Measurements from ENCODE around the gene RRM1. TPM values are rescaled to one million over a fixed set of nuclear protein-coding genes. Genes with fewer than 3 reads are reported as not detected.

Gene RRM1
- total and polyA plus RNA-seq, 10 of the 15 experiments (the other 5 are each of a cell fraction or from before 2014, with no cell fraction given) = 94.0 to 255 (median 148) TPM

DNA sequence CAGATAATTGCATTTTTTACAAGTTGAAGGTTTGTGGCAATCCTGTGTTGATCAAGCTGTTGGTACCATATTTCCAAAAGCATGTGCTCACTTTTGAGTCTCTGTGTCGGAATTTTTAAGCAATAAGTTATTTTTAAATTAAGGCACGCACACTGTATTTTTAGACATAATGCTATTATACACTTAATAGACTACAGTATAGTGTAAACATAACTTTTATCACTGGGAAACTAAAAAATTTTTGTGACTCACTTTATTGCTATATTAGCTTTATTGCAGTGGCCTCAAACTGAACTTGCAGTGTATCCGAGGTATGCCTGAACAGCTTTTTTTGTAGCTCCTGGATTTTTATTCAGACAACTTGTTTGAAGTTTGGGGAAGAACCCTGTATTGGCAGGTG, 31.3 kb upstream of the RRM1 start:
- no peaks in the 10 kb centered on the region for H3K27me3 ChIP-seq (replicated peaks in 1 of 2; ENCODE audit: control insufficient read depth in 2 of 2, insufficient read depth in 2 of 2, low read length in 1 of 2)
- H4K20me1 ChIP-seq (ENCODE audit: control insufficient read depth, insufficient read depth) = no peaks in the 10 kb centered on the region
- H3K36me3 ChIP-seq (ENCODE audit: control insufficient read depth in 2 of 2, insufficient read depth in 2 of 2, low read length in 1 of 2) = peaks cover 10 to 11% of the 10 kb centered on the region in 2 experiments
- no TSS peak for BruUV-seq (replicated peaks)
- no peak overlapping the region for H2AFZ ChIP-seq (ENCODE audit: control insufficient read depth, low read depth, low read length)
- H3K4me1 ChIP-seq (ENCODE audit: control insufficient read depth, insufficient read depth, low read length) = peaks cover 13% of the 10 kb centered on the region
- FAIRE-seq (no peak), DNase-seq (ENCODE audit: low read depth, low spot score) (no peak), ATAC-seq (no peak)
- CTCF ChIA-PET = interaction anchor here (0.9 to 13.4 kb wide), 4 partner anchors 9 to 214 kb away, joined by 4 to 979 read pairs (median 23); partner anchors contain the start of genes RHOG and STIM1
- no peak overlapping the region for H3K9ac ChIP-seq (ENCODE audit: control insufficient read depth, insufficient read depth, low read length)
- POLR2A ChIA-PET = interaction anchor here (1.5 to 1.8 kb wide), 2 partner anchors 10 to 208 kb away, joined by 5 to 6 read pairs; partner anchors contain the start of gene STIM1
- no peaks in the 10 kb centered on the region for H3K9me3 ChIP-seq (replicated peaks; ENCODE audit: control insufficient read depth, insufficient read depth, low read length)
- H3K4me3 ChIP-seq = no peak overlapping the region
- no peak overlapping the region for H3K4me2 ChIP-seq (ENCODE audit: control insufficient read depth, insufficient read depth)
- RAD21 ChIA-PET (ENCODE audit: unreplicated experiment) = interaction anchor here (1.1 to 20.6 kb wide), 3 partner anchors 9 to 209 kb away, joined by 3 to 605 read pairs (median 5); partner anchors contain the start of gene STIM1
- H3K27ac ChIP-seq (ENCODE audit: control insufficient read depth, insufficient read depth) = no peak overlapping the region
- 99% methylated on average over 3 of the region's 3 CpGs for WGBS (ENCODE audit: insufficient coverage, insufficient replicate concordance, low lambda C conversion rate, missing lambda C conversion rate)
- in situ Hi-C loops (cut with MboI) = no loop called here
- SMC1A ChIA-PET (ENCODE audit: uncharacterized antibody, unreplicated experiment) = interaction anchor here (0.8 to 21.1 kb wide), 7 partner anchors 10 to 212 kb away, joined by 3 to 805 read pairs (median 3); partner anchors contain the start of genes RHOG and STIM1
- 0 out of 2 replicates have a peak, but pooled peaks cover 1% of the 10 kb centered on the region for H3K79me2 ChIP-seq (ENCODE audit: control insufficient read depth, insufficient read depth, low read length)
- intact Hi-C loops (cut with micrococcal nuclease; ENCODE audit: unreplicated experiment) = no loop called here
- TF ChIP-seq RFX5 (IDR thresholded peaks at IDR 0.05; ENCODE audit: low read depth, low read length) = no peak
- TF ChIP-seq, protein P1, sequence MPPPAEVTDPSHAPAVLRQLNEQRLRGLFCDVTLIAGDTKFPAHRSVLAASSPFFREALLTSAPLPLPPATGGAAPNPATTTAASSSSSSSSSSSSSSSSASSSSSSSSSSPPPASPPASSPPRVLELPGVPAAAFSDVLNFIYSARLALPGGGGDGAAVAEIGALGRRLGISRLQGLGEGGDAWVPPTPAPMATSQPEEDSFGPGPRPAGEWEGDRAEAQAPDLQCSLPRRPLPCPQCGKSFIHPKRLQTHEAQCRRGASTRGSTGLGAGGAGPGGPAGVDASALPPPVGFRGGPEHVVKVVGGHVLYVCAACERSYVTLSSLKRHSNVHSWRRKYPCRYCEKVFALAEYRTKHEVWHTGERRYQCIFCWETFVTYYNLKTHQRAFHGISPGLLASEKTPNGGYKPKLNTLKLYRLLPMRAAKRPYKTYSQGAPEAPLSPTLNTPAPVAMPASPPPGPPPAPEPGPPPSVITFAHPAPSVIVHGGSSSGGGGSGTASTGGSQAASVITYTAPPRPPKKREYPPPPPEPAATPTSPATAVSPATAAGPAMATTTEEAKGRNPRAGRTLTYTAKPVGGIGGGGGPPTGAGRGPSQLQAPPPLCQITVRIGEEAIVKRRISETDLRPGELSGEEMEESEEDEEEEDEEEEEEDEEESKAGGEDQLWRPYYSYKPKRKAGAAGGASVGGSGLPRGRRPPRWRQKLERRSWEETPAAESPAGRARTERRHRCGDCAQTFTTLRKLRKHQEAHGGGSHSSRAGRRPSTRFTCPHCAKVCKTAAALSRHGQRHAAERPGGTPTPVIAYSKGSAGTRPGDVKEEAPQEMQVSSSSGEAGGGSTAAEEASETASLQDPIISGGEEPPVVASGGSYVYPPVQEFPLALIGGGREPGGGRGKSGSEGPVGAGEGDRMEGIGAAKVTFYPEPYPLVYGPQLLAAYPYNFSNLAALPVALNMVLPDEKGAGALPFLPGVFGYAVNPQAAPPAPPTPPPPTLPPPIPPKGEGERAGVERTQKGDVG (CRISPR knock-in tag; IDR thresholded peaks at IDR 0.05) = no peak
- no peak for TF ChIP-seq NR2F1 (conservative IDR thresholded peaks at IDR 0.05)
- TF ChIP-seq, protein P2, sequence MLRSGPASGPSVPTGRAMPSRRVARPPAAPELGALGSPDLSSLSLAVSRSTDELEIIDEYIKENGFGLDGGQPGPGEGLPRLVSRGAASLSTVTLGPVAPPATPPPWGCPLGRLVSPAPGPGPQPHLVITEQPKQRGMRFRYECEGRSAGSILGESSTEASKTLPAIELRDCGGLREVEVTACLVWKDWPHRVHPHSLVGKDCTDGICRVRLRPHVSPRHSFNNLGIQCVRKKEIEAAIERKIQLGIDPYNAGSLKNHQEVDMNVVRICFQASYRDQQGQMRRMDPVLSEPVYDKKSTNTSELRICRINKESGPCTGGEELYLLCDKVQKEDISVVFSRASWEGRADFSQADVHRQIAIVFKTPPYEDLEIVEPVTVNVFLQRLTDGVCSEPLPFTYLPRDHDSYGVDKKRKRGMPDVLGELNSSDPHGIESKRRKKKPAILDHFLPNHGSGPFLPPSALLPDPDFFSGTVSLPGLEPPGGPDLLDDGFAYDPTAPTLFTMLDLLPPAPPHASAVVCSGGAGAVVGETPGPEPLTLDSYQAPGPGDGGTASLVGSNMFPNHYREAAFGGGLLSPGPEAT (IDR thresholded peaks at IDR 0.05; ENCODE audit: low read depth) = no peak
- TF ChIP-seq ASH2L (IDR thresholded peaks at IDR 0.05; ENCODE audit: borderline replicate concordance, low read depth) = no peak
- TF ChIP-seq, protein P3, sequence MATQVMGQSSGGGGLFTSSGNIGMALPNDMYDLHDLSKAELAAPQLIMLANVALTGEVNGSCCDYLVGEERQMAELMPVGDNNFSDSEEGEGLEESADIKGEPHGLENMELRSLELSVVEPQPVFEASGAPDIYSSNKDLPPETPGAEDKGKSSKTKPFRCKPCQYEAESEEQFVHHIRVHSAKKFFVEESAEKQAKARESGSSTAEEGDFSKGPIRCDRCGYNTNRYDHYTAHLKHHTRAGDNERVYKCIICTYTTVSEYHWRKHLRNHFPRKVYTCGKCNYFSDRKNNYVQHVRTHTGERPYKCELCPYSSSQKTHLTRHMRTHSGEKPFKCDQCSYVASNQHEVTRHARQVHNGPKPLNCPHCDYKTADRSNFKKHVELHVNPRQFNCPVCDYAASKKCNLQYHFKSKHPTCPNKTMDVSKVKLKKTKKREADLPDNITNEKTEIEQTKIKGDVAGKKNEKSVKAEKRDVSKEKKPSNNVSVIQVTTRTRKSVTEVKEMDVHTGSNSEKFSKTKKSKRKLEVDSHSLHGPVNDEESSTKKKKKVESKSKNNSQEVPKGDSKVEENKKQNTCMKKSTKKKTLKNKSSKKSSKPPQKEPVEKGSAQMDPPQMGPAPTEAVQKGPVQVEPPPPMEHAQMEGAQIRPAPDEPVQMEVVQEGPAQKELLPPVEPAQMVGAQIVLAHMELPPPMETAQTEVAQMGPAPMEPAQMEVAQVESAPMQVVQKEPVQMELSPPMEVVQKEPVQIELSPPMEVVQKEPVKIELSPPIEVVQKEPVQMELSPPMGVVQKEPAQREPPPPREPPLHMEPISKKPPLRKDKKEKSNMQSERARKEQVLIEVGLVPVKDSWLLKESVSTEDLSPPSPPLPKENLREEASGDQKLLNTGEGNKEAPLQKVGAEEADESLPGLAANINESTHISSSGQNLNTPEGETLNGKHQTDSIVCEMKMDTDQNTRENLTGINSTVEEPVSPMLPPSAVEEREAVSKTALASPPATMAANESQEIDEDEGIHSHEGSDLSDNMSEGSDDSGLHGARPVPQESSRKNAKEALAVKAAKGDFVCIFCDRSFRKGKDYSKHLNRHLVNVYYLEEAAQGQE (IDR thresholded peaks at IDR 0.05; ENCODE audit: low read depth, low read length) = no peak
- no peak for TF ChIP-seq JUND (IDR thresholded peaks at IDR 0.05; ENCODE audit: low read depth, low read length)
- no peak for TF ChIP-seq ETV6 (conservative IDR thresholded peaks at IDR 0.05 in 1 of 2, IDR thresholded peaks at IDR 0.05 in 1 of 2; ENCODE audit: borderline replicate concordance in 1 of 2, low read depth in 1 of 2)
- TF ChIP-seq TARDBP (IDR thresholded peaks at IDR 0.05; ENCODE audit: borderline replicate concordance) = no peak
- no peak for TF ChIP-seq POLR2AphosphoS2 (IDR thresholded peaks at IDR 0.05; ENCODE audit: low read depth, low read length)
- TF ChIP-seq ZSCAN29 (IDR thresholded peaks at IDR 0.05) = no peak
- TF ChIP-seq TBL1XR1 (IDR thresholded peaks at IDR 0.05; ENCODE audit: low read depth, low read length) = no peak
- no peak for TF ChIP-seq HCFC1 (IDR thresholded peaks at IDR 0.05; ENCODE audit: low read length)
- TF ChIP-seq JUNB (IDR thresholded peaks at IDR 0.05) = no peak
- no peak for TF ChIP-seq PAX5 (IDR thresholded peaks at IDR 0.05; ENCODE audit: borderline replicate concordance, low read depth, low read length)
- TF ChIP-seq CREB1 (IDR thresholded peaks at IDR 0.05; ENCODE audit: low read depth) = no peak
- TF ChIP-seq HDAC2 (IDR thresholded peaks at IDR 0.05) = no peak
- no peak for TF ChIP-seq STAT3 (IDR thresholded peaks at IDR 0.05; ENCODE audit: low read depth, low read length)
